ENCODE measurements around the gene AIFM1. TPM values are rescaled to one million over a fixed set of nuclear protein-coding genes. Genes with fewer than 3 reads are reported as not detected.

AIFM1 gene
- total RNA-seq, result 10 to 100 TPM; 25.1 to 26.3 TPM
- polyA plus RNA-seq, result 10 to 100 TPM; 27.8 to 36.9 (median 32.8) TPM
- total RNA-seq, result 18.7 to 52.2 (median 38.2) reads per million in 6 experiments

GRCh38 chrX:130165703-130166502 is at the start of gene AIFM1:
AIFM1 (minus strand) TSS chrX:130165841; CDS start chrX:130165656, 185 bp downstream.
- POLR2A ChIA-PET, result interaction anchor here (0.7 to 1.9 kb wide), 6 partner anchors 8 to 80 kb away, joined by 3 to 7 read pairs (median 3); no protein-coding TSS in a partner anchor
- no peaks in the 10 kb centered on the region for H3K36me3 Mint-ChIP-seq

DNA sequence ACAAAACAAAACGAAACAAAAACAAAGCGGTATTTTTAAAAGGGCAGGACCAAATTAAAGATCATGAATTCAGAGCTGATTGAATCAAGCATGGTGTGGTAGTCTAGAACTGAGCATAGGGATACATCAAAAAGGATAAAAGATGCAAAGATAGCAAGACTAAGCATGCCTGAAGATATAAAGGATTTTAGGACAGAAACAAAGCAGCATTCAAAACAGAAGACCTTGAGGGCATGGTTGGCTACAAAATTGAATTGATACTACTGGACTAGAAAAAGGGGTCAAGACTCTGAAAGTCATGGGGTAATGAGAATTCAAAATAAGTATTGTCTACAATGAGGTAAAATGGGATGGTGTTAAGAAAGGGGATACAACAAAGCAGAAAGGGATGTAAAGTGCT is 47.7 kb upstream of the AIFM1 start:
- Mint-ChIP-seq H3K36me3 (peaks cover 8 to 55% (median 9%) of the 10 kb centered on the region in 3 donors), H3K27ac (no peak overlapping the region), H3K9me3 (no peaks in the 10 kb centered on the region), H3K4me1 (no peaks in the 10 kb centered on the region), H3K4me3 (no peak overlapping the region), H3K27me3 (no peaks in the 10 kb centered on the region)
- POLR2A ChIA-PET, result no interaction called here
- ATAC-seq (no peak), DNase-seq (no peak)

More at GRCh38 chrX:130165703-130166502, at the start of gene AIFM1:
- Mint-ChIP-seq H3K4me1 (peaks cover 9 to 44% (median 28%) of the 10 kb centered on the region in 4 donors), H3K9me3 (no peaks in the 10 kb centered on the region), H3K27ac (peak within 1 kb of the TSS; percentile 86 to 96 (median 95)), H3K4me3 (peak within 1 kb of the TSS; percentile 82 to 97 (median 92)), H3K27me3 (no peaks in the 10 kb centered on the region)
- DNase-seq (peak; percentile 74 to 94 (median 86)), ATAC-seq (peak; percentile 88 to 91)

- DNase-seq (no peak), ATAC-seq (no peak)
- no peaks in the 10 kb centered on the region for H3K9me3 Mint-ChIP-seq
- peaks cover 8 to 57% (median 9%) of the 10 kb centered on the region in 3 donors for H3K36me3 Mint-ChIP-seq
- POLR2A ChIA-PET, result no interaction called here
- peak overlapping the region in 1 of 10 donors; percentile 49 for H3K27ac Mint-ChIP-seq
- H3K27me3 Mint-ChIP-seq, result no peaks in the 10 kb centered on the region
- H3K4me3 Mint-ChIP-seq, result no peak overlapping the region
- H3K4me1 Mint-ChIP-seq, result no peaks in the 10 kb centered on the region
Observed at GRCh38 chrX:130212371-130212770, 46.7 kb upstream of the AIFM1 start.

DNA sequence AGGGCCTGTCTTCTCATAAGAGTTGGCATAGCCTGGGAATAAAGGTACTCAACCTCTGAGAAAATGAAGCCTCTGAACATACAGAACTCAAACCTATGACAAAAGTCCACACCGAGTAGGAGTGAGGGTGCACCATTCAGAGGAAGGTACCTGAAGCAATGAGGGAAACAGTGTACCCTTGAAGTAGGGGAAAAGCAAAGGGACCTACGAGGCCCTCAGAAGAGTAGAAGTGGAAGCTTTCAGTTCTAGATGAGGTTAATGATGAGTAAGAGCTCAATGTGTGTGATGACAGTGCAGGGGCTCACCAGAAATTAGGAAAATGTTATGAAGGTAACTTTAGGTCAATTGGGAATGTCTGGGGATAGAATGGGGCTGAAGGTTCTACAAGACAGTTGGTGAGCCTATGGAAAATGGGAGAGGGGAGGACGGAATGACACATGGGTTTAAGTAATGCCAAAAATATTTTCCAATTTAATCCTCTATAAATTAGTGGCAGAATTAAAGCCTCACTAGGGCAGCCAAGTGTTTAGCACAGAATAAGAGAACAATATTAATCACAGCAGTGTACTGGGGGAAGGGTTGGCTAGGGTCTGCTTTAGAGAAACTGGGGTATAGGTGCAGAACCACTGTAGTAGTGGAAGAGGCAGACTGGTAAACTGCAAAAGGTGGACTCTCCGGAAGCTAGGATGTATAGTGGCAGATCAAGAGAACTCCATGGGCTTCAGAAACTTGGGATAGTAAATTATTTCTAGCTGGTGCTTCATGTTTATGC is 46.0 kb upstream of the AIFM1 start:
- POLR2A ChIA-PET, result no interaction called here
- DNase-seq, result no peak
- no peak overlapping the region for H3K27ac Mint-ChIP-seq
- ATAC-seq, result no peak
- no peaks in the 10 kb centered on the region for H3K4me1 Mint-ChIP-seq
- no peaks in the 10 kb centered on the region for H3K27me3 Mint-ChIP-seq
- no peak overlapping the region for H3K4me3 Mint-ChIP-seq
- peaks cover 6 to 54% (median 8%) of the 10 kb centered on the region in 3 donors for H3K36me3 Mint-ChIP-seq
- H3K9me3 Mint-ChIP-seq, result no peaks in the 10 kb centered on the region

DNA sequence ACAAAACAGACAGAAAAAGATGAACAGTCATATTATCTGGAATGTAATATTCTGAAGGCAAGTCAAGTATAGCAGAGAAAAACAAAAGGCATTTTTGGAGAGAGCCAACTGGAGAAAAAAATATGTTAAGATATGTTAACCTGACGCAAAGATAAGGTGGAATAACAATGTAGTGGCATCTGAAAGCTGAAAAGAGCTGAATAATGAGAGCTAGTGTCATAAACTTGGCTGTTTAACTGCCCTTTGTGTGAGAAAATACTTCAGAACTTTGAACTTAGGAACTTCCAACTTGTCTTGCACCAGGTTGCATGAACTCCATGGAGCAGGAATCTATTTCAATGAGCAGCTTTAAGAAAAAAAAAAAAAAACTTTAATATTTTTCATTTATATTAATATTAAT is 39.0 kb upstream of the AIFM1 start:
- Mint-ChIP-seq H3K9me3 (no peaks in the 10 kb centered on the region), H3K36me3 (peaks cover 0 to 22% (median 3%) of the 10 kb centered on the region in 3 donors), H3K4me1 (no peaks in the 10 kb centered on the region), H3K4me3 (no peak overlapping the region), H3K27ac (no peak overlapping the region), H3K27me3 (no peaks in the 10 kb centered on the region)
- POLR2A ChIA-PET, result no interaction called here
- no peak for DNase-seq
- ATAC-seq, result no peak

GRCh38 chrX:130197464-130197863 is 31.8 kb upstream of the AIFM1 start:
- ATAC-seq, result no peak
- POLR2A ChIA-PET, result interaction anchor here (0.6 kb wide), 1 partner anchor 676 kb away, joined by 3 read pairs; no protein-coding TSS in a partner anchor
- Mint-ChIP-seq H3K27me3 (no peaks in the 10 kb centered on the region), H3K4me3 (no peak overlapping the region), H3K9me3 (no peaks in the 10 kb centered on the region), H3K36me3 (no peaks in the 10 kb centered on the region), H3K4me1 (peaks cover 0 to under 1% (median under 1%) of the 10 kb centered on the region in 4 donors), H3K27ac (no peak overlapping the region)
- no peak for DNase-seq

DNA sequence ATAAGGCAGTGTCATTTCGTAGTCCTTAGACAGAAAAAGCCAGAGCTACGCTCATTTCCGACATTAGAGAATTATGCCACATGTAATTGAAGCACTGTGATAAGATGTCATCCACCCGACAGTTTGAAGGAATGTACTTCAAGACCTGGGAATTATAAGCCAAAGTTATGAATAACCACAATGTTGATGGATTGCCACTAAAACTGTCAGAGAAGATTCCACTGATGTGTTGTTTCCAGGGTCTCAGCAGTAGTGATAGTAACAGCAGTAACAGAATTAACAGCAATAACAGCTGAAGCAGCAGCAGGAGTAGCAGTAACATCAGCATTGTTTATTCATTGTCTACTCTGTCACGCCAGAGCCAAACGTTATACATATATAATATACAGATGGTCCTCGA is 30.8 kb upstream of the AIFM1 start:
- ATAC-seq (no peak), DNase-seq (no peak)
- Mint-ChIP-seq H3K27me3 (no peaks in the 10 kb centered on the region), H3K9me3 (no peaks in the 10 kb centered on the region), H3K4me1 (peaks cover 0 to 3% (median 1%) of the 10 kb centered on the region in 4 donors), H3K27ac (no peak overlapping the region), H3K4me3 (no peak overlapping the region), H3K36me3 (no peaks in the 10 kb centered on the region)
- POLR2A ChIA-PET, result interaction anchor here (0.6 kb wide), 1 partner anchor 421 kb away, joined by 3 read pairs; no protein-coding TSS in a partner anchor

DNA sequence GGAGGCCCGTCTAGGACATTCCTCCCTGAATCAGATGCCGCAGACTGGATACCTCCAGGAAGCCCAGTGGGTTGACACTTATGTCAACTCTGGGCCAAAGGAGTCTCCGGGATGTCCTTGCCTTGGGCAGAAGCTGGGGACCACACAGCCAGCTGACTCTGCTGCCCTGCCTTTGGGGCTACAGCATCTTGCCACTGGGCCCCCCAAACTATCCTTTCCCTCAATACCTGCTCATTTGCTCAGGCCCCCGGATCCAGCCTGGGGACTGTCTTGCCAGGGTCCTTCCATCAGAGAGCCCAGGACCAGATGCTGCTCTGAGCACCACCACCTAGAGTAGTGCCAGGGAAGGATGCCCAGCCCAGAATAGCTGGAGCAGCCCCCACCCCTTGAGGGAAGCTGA is 25.2 kb upstream of the AIFM1 start:
- POLR2A ChIA-PET, result interaction anchor here (1.8 to 2.1 kb wide), 2 partner anchors 19 to 25 kb away, joined by 6 to 8 read pairs; partner anchors contain the start of genes AIFM1 and RAB33A
- ATAC-seq, result no peak
- no peak for DNase-seq
- Mint-ChIP-seq H3K36me3 (no peaks in the 10 kb centered on the region), H3K9me3 (no peaks in the 10 kb centered on the region), H3K4me3 (no peak overlapping the region), H3K4me1 (peaks cover 0 to 9% (median 1%) of the 10 kb centered on the region in 4 donors), H3K27ac (no peak overlapping the region), H3K27me3 (no peaks in the 10 kb centered on the region)

DNA sequence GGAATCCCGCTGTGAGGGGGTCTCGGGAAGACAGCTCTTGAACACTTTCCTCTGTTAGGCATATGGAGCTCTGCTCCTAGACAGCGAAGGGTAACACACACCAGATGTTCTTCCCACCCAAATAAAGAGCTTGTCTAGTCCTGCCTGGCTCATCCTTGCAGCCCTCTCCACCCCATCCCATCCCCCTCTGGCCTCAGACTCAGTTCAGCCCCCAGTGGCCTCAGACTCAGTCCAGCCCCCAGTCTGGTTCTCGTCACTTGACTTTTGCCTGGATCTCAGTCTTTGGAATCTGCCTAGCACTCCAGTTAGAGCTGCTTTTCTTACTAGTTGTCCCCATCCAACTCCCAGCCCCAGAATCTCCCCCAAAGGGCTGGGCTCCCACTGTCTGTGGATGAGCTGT is 21.0 kb upstream of the AIFM1 start:
- Mint-ChIP-seq H3K27ac (no peak overlapping the region), H3K4me1 (peaks cover 0 to 35% (median 8%) of the 10 kb centered on the region in 4 donors), H3K36me3 (peaks cover 0 to 5% (median 0%) of the 10 kb centered on the region in 3 donors), H3K27me3 (no peaks in the 10 kb centered on the region), H3K9me3 (no peaks in the 10 kb centered on the region), H3K4me3 (no peak overlapping the region)
- DNase-seq (no peak), ATAC-seq (no peak)
- POLR2A ChIA-PET, result interaction anchor here (1.2 kb wide), 1 partner anchor 104 kb away, joined by 3 read pairs; no protein-coding TSS in a partner anchor

DNA sequence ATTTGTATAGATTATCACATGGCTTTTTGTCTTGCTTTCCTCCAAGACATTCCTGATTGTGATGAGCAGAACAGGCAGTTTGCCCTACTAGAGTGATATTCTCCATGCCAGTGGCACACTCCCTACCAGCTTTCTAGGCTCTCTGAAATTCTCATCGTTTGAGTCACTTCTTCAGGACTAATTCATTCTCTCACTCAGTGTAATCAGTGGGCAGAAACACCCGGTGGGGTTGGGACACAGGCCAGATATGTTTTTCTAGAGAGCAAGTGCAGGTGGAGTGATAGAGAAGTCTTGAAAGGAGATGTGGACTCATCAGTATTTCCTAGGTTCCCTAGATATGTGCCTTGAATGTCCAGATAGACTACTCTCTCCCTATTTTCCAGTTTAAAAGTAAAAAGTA is 19.2 kb upstream of the AIFM1 start:
- H3K27me3 Mint-ChIP-seq, result no peaks in the 10 kb centered on the region
- H3K36me3 Mint-ChIP-seq, result peaks cover 0 to 7% (median 0%) of the 10 kb centered on the region in 3 donors
- no peak for ATAC-seq
- POLR2A ChIA-PET, result interaction anchor here (0.6 kb wide), 1 partner anchor 17 kb away, joined by 4 read pairs; no protein-coding TSS in a partner anchor
- no peak for DNase-seq
- H3K4me3 Mint-ChIP-seq, result no peak overlapping the region
- H3K9me3 Mint-ChIP-seq, result no peaks in the 10 kb centered on the region
- peak overlapping the region in 9 of 10 donors; percentile 19 to 89 (median 46) for H3K27ac Mint-ChIP-seq
- H3K4me1 Mint-ChIP-seq, result peaks cover 3 to 43% (median 11%) of the 10 kb centered on the region in 4 donors

- ATAC-seq, result no peak
- no peak for DNase-seq
- Mint-ChIP-seq H3K9me3 (no peaks in the 10 kb centered on the region), H3K27ac (peak overlapping the region; percentile 19 to 89 (median 75)), H3K4me1 (peaks cover 6 to 50% (median 18%) of the 10 kb centered on the region in 4 donors), H3K36me3 (peaks cover 0 to 12% (median 0%) of the 10 kb centered on the region in 3 donors), H3K4me3 (peak overlapping the region in 4 of 10 donors; percentile 6 to 60 (median 28)), H3K27me3 (no peaks in the 10 kb centered on the region)
- POLR2A ChIA-PET, result interaction anchor here (1.7 kb wide), 1 partner anchor 12 kb away, joined by 3 read pairs; the partner anchor contains the start of gene RAB33A
Observed at GRCh38 chrX:130184168-130184567, 18.5 kb upstream of the AIFM1 start.

GRCh38 chrX:130179579-130180215 is 14.1 kb upstream of the AIFM1 start:
- peak overlapping the region; percentile 36 to 69 (median 60) for H3K4me3 Mint-ChIP-seq
- H3K36me3 Mint-ChIP-seq, result peaks cover 0 to 13% (median 0%) of the 10 kb centered on the region in 3 donors
- H3K9me3 Mint-ChIP-seq, result no peaks in the 10 kb centered on the region
- POLR2A ChIA-PET, result no interaction called here
- ATAC-seq, result peak; percentile 77 to 91
- peaks cover 12 to 73% (median 47%) of the 10 kb centered on the region in 4 donors for H3K4me1 Mint-ChIP-seq
- DNase-seq, result peak in 7 of 10 donors; percentile 23 to 64 (median 39)
- H3K27me3 Mint-ChIP-seq, result no peaks in the 10 kb centered on the region
- peak overlapping the region; percentile 87 to 99 (median 94) for H3K27ac Mint-ChIP-seq
